HCT116 (cell line): Measurements from ENCODE around the gene GPI. TPM values are rescaled to one million over a fixed set of nuclear protein-coding genes. Genes with fewer than 3 reads are reported as not detected.

Experiments used
- ATAC-seq: fragments of 200-7000 bp; cut with Tn5 transposase; 2 replicates; pipeline ENCODE4 v1.9.1; 2020; ENCODE audit warnings: mild to moderate bottlenecking, moderate library complexity
- BruUV-seq: library from RNA; stranded (reverse); fragments of 400-500 nt; replicated peaks from 2 replicates; lab custom pipeline; 2021; lab: Mats Ljungman, UMichigan
- CTCF ChIA-PET: fragments of 300-600 bp; sonication (Branson Sonifier 250); formaldehyde crosslinking; loops from one replicate; lab custom pipeline; 2021; ENCODE audit warnings: antibody characterized with exemption; lab: Charles Lee
- POLR2A ChIA-PET: fragments of 300-600, 350-600 bp; sonication (Branson Sonifier 250); formaldehyde crosslinking; loops from one replicate; lab custom pipeline; 2021; ENCODE audit warnings: antibody characterized with exemption; lab: Charles Lee
- RAD21 ChIA-PET, 2 experiments: fragments of 300-600 bp; sonication (Branson Sonifier 250); formaldehyde crosslinking; loops; one replicate each; lab custom pipeline; 2023; ENCODE audit warnings: low total read pairs in 2 of 2; ENCODE audit not compliant: uncharacterized antibody in 2 of 2, unreplicated experiment in 2 of 2, low non-redundant PET in 1 of 2; lab: Charles Lee
- DNase-seq: peaks from one replicate; pipeline ENCODE4 v3.0.0-alpha.2; 2010; ENCODE audit warnings: low read depth, low spot score
- H2AFZ ChIP-seq: fragments of 200-600 bp; shearing (Covaris generic), sonication (generic); 2 replicates; pipeline ENCODE4 v1.6.1; 2017; ENCODE audit warnings: low read depth, mixed run types, mixed read lengths, antibody characterized with exemption, low read length; ENCODE audit not compliant: poor library complexity, severe bottlenecking
- H3K27ac ChIP-seq: 2 replicates; pipeline ENCODE4 v1.5.1; 2012; ENCODE audit warnings: low read depth, low read length
- H3K27me3 ChIP-seq: fragments of 200-600 bp; sonication (generic); 2 replicates; pipeline ENCODE4 v1.6.1; 2016; ENCODE audit warnings: mixed run types, low read length, mixed read lengths; ENCODE audit not compliant: insufficient read depth
- H3K36me3 ChIP-seq, 2 experiments: fragments of 200-500 bp in 1 of 2; fragments of 200-600 bp in 1 of 2; sonication (Bioruptor generic) in 1 of 2; sonication (generic) in 1 of 2; 2 replicates each; pipeline versions ENCODE4 v1.5.1 to v1.6.1; 2014 to 2016; ENCODE audit warnings: low read length in 2 of 2, inconsistent platforms in 1 of 2, mixed read lengths in 1 of 2, mixed run types in 1 of 2; ENCODE audit not compliant: insufficient read depth in 2 of 2, control insufficient read depth in 1 of 2
- H3K4me1 ChIP-seq, 2 experiments: fragments of 200-600 bp in 1 of 2; sonication (generic) in 1 of 2; 2 replicates each; pipeline versions ENCODE4 v1.5.1 to v1.6.1; 2012 to 2017; ENCODE audit warnings: low read length in 2 of 2, inconsistent platforms in 1 of 2, mild to moderate bottlenecking in 1 of 2, mixed read lengths in 1 of 2, mixed run types in 1 of 2, moderate library complexity in 1 of 2; ENCODE audit not compliant: insufficient read depth in 2 of 2, control insufficient read depth in 1 of 2
- H3K4me2 ChIP-seq: fragments of 200-600 bp; sonication (generic); 2 replicates; pipeline ENCODE4 v1.6.1; 2017; ENCODE audit warnings: mixed run types, low read length, mixed read lengths
- H3K4me3 ChIP-seq, 2 experiments: fragments of 200-600 bp in 1 of 2; sonication (generic) in 1 of 2; replicated peaks in 1 of 2; 2 replicates each; pipeline ENCODE4 v1.5.1; 2011 to 2016; ENCODE audit warnings: low read length in 2 of 2, control low read depth in 1 of 2, low read depth in 1 of 2, mild to moderate bottlenecking in 1 of 2, mixed read lengths in 1 of 2, mixed run types in 1 of 2
- H3K79me2 ChIP-seq: fragments of 200-600 bp; sonication (generic); 2 replicates; pipeline ENCODE4 v1.6.1; 2017; ENCODE audit warnings: mild to moderate bottlenecking, mixed run types, low read length, moderate library complexity, mixed read lengths; ENCODE audit not compliant: insufficient read depth
- H3K9ac ChIP-seq: fragments of 200-600 bp; sonication (generic); 2 replicates; pipeline ENCODE4 v1.6.1; 2016; ENCODE audit warnings: low read length, mixed read lengths
- H3K9me2 ChIP-seq: fragments of 200-600 bp; sonication (generic), shearing (Covaris generic); 2 replicates; pipeline ENCODE4 v1.6.1; 2017; ENCODE audit warnings: mixed run types, mild to moderate bottlenecking, moderate library complexity; ENCODE audit not compliant: insufficient read depth
- H3K9me3 ChIP-seq, 2 experiments: fragments of 200-500 bp in 1 of 2; fragments of 200-600 bp in 1 of 2; sonication (Bioruptor generic) in 1 of 2; sonication (generic) in 1 of 2; 2 replicates each; pipeline ENCODE4 v1.6.1; 2014 to 2017; ENCODE audit warnings: low read length in 2 of 2, mixed read lengths in 2 of 2, inconsistent platforms in 1 of 2, low read depth in 1 of 2, mild to moderate bottlenecking in 1 of 2, mixed run types in 1 of 2, moderate library complexity in 1 of 2; ENCODE audit not compliant: control insufficient read depth in 1 of 2, insufficient read depth in 1 of 2
- H4K20me1 ChIP-seq: fragments of 200-600 bp; sonication (generic), shearing (Covaris generic); 2 replicates; pipeline ENCODE4 v1.6.1; 2017; ENCODE audit warnings: mixed run types, mild to moderate bottlenecking, moderate library complexity; ENCODE audit not compliant: insufficient read depth
- ATF3 ChIP-seq: IDR thresholded peaks from 2 replicates; pipeline ENCODE4 v1.6.1; 2012
- CBX3 ChIP-seq: IDR thresholded peaks from 2 replicates; pipeline ENCODE4 v1.6.1; 2012; ENCODE audit warnings: low read depth
- CEBPB ChIP-seq: IDR thresholded peaks from 2 replicates; pipeline ENCODE4 v1.6.1; 2012; ENCODE audit warnings: low read depth
- EGR1 ChIP-seq: IDR thresholded peaks from 2 replicates; pipeline ENCODE4 v1.6.1; 2012; ENCODE audit warnings: low read depth
- ELF1 ChIP-seq: IDR thresholded peaks from 2 replicates; pipeline ENCODE4 v1.6.1; 2012; ENCODE audit warnings: low read depth, borderline replicate concordance
- EZH2 ChIP-seq: fragments of 200-600 bp; sonication (generic); IDR thresholded peaks from 2 replicates; pipeline ENCODE4 v1.6.1; 2017; ENCODE audit warnings: antibody characterized with exemption, mixed run types
- POLR2AphosphoS5 ChIP-seq: IDR thresholded peaks from 2 replicates; pipeline ENCODE4 v1.6.1; 2011; ENCODE audit warnings: mild to moderate bottlenecking, low read depth, low read length, moderate library complexity
- RAD21 ChIP-seq: IDR thresholded peaks from 2 replicates; pipeline ENCODE4 v1.6.1; 2012; ENCODE audit warnings: low read depth, mild to moderate bottlenecking
- SP1 ChIP-seq: IDR thresholded peaks from 2 replicates; pipeline ENCODE4 v1.6.1; 2012; ENCODE audit warnings: low read depth
- SRF ChIP-seq: IDR thresholded peaks from 2 replicates; pipeline ENCODE4 v1.6.1; 2012; ENCODE audit warnings: low read depth
- TCF7L2 ChIP-seq: IDR thresholded peaks from 2 replicates; pipeline ENCODE4 v1.7.0; 2011; ENCODE audit warnings: borderline replicate concordance, inconsistent platforms; ENCODE audit not compliant: insufficient read depth, insufficient read length; ENCODE audit errors: extremely low read depth
- YY1 ChIP-seq: IDR thresholded peaks from 2 replicates; pipeline ENCODE4 v1.6.1; 2011; ENCODE audit warnings: low read length, low read depth, moderate library complexity, mild to moderate bottlenecking; ENCODE audit not compliant: insufficient replicate concordance; ENCODE audit errors: extremely low read depth
- ZFX ChIP-seq: fragments of 450-650 bp; IDR thresholded peaks from 2 replicates; pipeline ENCODE4 v1.6.1; 2017
- ZNF274 ChIP-seq: fragments of 200-500 bp; sonication (Bioruptor generic); IDR thresholded peaks from 2 replicates; pipeline ENCODE4 v1.6.1; 2014; ENCODE audit warnings: mild to moderate bottlenecking, low read depth, low read length, inconsistent platforms
- intact Hi-C: fragments of 100-400 bp; cut with micrococcal nuclease; formaldehyde crosslinking; loops from 2 replicates; pipeline ENCODE4 v1.10.0; 2022
- total RNA-seq: library from RNA; stranded (reverse); gene quantifications from one replicate; pipeline ENCODE4 v1.2.1, GENCODE V29; 2021; ENCODE audit not compliant: unreplicated experiment
- TF ChIP-seq, protein P1 (sequence below): IDR thresholded peaks from 2 replicates; pipeline ENCODE4 v1.6.1; 2012
- TF ChIP-seq, protein P2 (sequence below), 3 experiments: fragments of 200-600 bp in 1 of 3; sonication (generic) in 1 of 3; IDR thresholded peaks in 2 of 3; conservative IDR thresholded peaks in 1 of 3; 2 replicates each; pipeline ENCODE4 v1.5.1; 2012 to 2017; ENCODE audit warnings: low read depth in 2 of 3, low read length in 2 of 3, antibody characterized with exemption in 1 of 3, borderline replicate concordance in 1 of 3, control low read depth in 1 of 3, mild to moderate bottlenecking in 1 of 3, mixed read lengths in 1 of 3, mixed run types in 1 of 3, moderate library complexity in 1 of 3; ENCODE audit not compliant: insufficient read depth in 1 of 3

The GPI gene
- total RNA-seq, 1 experiment from 2014 or later: 787 TPM

DNA sequence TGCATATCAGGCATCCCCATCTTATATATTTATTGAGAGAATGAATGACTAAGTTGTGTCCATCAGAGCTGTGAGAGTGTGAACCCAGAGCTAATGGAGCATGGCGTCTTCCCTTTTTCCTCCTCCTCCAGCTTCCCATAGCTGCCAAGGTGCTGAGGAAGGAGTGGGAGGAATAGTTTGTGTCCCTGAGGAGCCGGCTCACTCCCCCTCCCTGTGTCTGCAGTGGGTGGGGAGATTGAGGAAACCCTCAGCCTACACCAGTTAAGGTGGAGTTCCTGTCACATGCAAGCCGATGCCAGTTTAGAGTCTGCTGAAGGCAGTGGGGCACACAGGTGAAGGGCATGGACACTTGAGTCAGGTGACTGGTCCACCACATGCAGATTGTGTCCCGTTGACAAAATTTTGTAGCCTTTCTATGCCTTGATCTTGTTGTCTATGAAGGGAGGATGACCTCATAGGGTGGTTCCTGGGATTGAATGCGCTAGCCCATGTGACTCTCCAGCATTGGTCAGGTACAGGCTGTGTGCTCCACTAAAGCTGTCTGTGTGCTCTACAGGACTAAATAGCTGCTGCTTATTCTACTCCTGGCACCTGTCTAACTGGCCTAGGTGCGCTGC, 47.6 kb upstream of the GPI start:
- RAD21 ChIA-PET: no interaction called here
- H3K27ac ChIP-seq: no peak overlapping the region
- H3K4me2 ChIP-seq: peak overlapping the region; percentile 47; the same call in 1 of the 2 replicates
- no peak for TF ChIP-seq ELF1
- TF ChIP-seq CBX3: no peak
- no peak for TF ChIP-seq YY1
- TF ChIP-seq ZNF274: no peak
- TF ChIP-seq RAD21: no peak
- TF ChIP-seq EZH2: no peak
- TF ChIP-seq TCF7L2: no peak
- TF ChIP-seq SRF: no peak
- no peak for TF ChIP-seq ZFX
- TF ChIP-seq ATF3: no peak
- TF ChIP-seq, protein P1, sequence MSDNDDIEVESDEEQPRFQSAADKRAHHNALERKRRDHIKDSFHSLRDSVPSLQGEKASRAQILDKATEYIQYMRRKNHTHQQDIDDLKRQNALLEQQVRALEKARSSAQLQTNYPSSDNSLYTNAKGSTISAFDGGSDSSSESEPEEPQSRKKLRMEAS: no peak
- no peak for TF ChIP-seq SP1
- TF ChIP-seq POLR2AphosphoS5: no peak
- TF ChIP-seq, protein P2, sequence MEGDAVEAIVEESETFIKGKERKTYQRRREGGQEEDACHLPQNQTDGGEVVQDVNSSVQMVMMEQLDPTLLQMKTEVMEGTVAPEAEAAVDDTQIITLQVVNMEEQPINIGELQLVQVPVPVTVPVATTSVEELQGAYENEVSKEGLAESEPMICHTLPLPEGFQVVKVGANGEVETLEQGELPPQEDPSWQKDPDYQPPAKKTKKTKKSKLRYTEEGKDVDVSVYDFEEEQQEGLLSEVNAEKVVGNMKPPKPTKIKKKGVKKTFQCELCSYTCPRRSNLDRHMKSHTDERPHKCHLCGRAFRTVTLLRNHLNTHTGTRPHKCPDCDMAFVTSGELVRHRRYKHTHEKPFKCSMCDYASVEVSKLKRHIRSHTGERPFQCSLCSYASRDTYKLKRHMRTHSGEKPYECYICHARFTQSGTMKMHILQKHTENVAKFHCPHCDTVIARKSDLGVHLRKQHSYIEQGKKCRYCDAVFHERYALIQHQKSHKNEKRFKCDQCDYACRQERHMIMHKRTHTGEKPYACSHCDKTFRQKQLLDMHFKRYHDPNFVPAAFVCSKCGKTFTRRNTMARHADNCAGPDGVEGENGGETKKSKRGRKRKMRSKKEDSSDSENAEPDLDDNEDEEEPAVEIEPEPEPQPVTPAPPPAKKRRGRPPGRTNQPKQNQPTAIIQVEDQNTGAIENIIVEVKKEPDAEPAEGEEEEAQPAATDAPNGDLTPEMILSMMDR (IDR thresholded peaks at IDR 0.05 in 2 of 3, conservative IDR thresholded peaks at IDR 0.05 in 1 of 3; ENCODE audit: borderline replicate concordance in 1 of 3, insufficient read depth in 1 of 3, low read depth in 2 of 3, low read length in 2 of 3): no peak
- TF ChIP-seq CEBPB: no peak
- TF ChIP-seq EGR1: no peak
- TF ChIP-seq, all 23 proteins: peak for 0
- DNase-seq (no peak), ATAC-seq (peak; percentile 45; the same call in 1 of the 2 replicates)
- BruUV-seq: no TSS peak
- Histone ChIP-seq H3K27me3 (no peaks in the 10 kb centered on the region), H3K4me1 (peaks cover 10 to 28% of the 10 kb centered on the region in 2 experiments; a peak in 3 of 4 replicates), H3K79me2 (no peaks in the 10 kb centered on the region), H3K9ac (no peak overlapping the region), H3K9me3 (no peaks in the 10 kb centered on the region), H3K36me3 (peaks cover 0 to 7% of the 10 kb centered on the region in 2 experiments; a peak in 1 of 4 replicates), H3K4me3 (no peak overlapping the region), H4K20me1 (no peaks in the 10 kb centered on the region), H3K9me2 (no peaks in the 10 kb centered on the region), H2AFZ (no peak overlapping the region)
- ChIA-PET POLR2A (no interaction called here), CTCF (interaction anchor here (1.0 kb wide), 1 partner anchor 14 kb away, joined by 3 read pairs; no protein-coding TSS in a partner anchor)
- intact Hi-C loops: no loop called here
